HG03159 (cell line): ENCODE results near the gene ZP1.
"Not testable (repeated sequence)": the region's sequence is repeated elsewhere in the genome, so short reads cannot be mapped to it uniquely, and the experiment has no call there.

Experiments used
- ATAC-seq: cut with Tn5 transposase; IDR thresholded peaks from one replicate; pipeline ENCODE4 v1.9.1; 2021; ENCODE audit warnings: mild to moderate bottlenecking, moderate library complexity; ENCODE audit not compliant: unreplicated experiment

Gene ZP1

DNA sequence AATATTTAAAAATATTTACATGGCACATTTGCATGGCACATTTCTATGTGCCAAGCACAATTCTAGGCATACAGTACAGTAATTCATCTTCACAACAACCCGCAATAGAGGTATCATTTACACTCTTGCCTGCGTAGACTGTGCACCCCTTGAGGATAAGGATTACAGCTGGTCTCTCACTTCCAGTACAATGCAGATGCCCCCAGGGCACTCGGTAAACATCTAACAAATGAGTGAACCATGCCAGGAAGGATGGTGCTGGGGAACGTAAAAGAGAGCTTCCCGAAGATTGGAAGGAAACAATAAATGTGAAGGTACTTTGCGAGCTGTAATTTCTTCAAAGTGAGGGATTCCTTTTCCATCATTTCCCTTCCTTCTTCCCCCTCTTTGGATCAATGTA lies 37.7 kb downstream of the ZP1 start:
- ATAC-seq: no peak

DNA sequence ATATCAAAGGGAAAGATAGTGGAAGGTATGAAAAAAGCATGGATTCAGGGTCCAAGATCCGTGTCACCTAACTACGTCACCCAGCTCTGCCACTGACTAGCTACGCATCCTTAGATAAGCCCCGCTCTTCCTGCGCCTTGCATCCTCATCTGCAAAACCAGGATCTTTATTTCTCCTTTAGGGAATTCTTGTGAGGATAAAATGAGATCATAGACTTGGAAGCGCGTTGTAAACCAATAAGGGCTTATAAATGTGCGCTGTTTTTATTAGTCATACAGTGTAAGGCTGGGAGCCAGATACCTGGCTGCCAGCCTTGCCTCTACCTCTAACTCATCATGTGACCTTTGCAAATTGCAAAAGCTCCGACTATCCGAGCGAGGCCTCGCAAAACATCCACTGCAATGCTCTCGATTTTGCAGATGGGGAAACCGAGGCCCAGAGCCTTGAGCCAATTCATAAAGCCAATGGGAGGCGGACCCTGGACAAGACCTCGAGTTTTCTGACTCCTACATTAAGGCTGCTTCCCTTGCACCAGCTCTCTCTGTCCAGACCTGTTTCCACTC lies 38.3 kb downstream of the ZP1 start:
- no peak for ATAC-seq

DNA sequence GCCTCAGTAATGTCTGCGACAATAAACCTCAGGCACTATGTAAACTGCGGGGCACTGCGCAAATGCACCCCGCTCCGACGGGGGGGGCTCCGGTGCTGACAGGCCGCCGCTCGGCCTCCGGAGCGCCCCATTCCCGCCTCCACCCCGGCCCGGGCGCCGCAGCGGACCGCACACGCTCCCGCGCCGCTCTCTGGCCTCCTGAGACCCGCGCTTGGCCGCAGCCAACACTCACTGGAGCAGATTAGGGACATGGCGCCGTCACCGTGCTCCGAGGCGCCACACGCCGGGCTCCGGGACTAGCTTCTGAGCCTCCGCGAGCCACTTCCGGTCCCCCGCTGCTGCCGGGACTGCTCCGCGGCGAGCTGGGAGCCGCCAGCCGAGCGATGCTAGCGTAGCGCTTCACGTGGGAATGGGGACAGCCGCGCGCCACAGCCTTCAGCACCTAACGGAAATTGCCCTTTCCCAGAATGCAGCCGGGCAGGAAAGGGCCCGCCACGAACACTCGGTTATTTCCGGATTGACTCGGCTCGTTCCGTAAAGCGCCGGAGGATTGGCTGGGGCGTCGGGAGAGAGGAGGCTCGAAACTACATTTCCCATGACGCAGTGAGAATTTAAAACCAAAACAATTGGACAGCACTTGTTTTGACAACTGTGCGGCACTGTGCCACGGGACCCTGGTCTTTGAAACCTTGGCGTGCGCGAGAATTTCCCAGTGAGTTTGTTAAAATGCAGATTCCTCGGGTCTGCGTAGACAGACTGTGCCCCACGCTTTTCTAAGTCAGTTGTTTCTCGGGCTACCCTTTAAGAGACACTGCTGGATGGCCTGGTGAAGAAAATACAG lies 39.0 kb downstream of the ZP1 start, which contains the start of gene PRPF19:
TSS of gene PRPF19 (minus strand) at position 454 of the 841 bp plus-strand sequence. CDS start at position 251, 203 bp downstream.
- ATAC-seq: peak; percentile 73

DNA sequence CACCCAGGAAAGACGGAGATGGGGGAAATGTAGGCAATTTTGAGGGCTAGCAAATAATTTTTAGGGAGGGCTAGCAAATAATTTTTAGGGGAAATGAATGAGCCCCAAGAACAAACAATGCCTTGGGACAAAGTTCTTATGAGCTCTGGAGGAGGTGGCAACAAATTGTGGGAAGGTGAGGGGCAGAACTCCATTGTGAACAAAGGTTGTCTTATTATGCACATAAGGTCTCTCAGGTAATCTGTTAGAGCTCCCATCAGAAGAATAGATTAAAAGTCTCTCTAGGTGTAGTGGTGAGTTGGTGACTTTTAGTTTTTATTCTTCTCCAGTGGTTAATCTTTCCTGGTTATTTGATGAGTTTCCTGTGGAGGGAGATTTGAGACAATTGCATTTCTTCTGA lies 41.5 kb downstream of the ZP1 start:
- ATAC-seq: no peak

DNA sequence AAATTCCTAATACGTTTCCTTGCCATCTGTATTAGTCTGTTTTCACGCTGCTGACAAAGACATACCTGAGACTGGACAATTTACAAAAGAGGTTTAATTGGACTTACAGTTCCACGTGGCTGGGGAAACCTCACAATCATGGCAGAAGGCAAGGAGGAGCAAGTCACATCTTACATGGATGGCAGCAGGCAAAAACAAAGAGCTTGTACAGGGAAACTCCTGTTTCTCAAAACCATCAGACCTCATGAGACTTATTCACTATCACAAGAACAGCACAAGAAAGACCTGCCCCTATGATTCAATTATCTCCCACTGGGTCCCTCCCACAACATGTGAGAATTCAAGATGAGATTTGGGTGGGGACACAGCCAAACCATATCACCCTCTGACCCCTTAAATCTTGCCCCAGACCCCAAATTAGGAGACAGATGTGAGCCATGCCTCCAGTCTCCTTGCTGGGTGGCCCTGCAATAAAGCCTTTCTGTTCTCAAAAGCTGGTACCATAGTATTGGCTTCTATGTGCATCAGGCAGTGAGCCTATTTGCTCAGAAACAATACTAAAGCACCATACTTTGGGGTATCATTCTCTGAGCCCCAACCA lies 42.4 kb downstream of the ZP1 start:
- not testable (repeated sequence) for ATAC-seq

DNA sequence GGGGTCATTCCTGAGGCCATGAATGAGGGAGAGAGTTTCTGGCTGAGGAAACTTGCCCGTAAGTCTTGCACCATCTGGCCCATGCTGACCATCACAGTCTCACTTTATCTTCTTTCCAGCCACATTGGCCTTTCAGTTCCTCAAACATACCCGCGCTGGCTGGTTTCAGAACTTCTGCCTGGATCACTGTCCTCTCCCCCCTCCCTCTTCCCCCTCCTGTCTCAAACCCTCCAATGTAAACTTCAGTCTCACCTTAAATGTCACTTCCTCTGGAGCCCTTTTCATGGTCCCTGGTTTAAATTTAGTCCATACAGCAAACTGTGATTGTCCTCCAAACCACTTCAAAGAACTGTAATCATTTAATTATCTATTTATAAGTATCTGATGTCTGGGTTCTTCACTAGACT lies 42.9 kb downstream of the ZP1 start:
- ATAC-seq: peak; percentile 31

DNA sequence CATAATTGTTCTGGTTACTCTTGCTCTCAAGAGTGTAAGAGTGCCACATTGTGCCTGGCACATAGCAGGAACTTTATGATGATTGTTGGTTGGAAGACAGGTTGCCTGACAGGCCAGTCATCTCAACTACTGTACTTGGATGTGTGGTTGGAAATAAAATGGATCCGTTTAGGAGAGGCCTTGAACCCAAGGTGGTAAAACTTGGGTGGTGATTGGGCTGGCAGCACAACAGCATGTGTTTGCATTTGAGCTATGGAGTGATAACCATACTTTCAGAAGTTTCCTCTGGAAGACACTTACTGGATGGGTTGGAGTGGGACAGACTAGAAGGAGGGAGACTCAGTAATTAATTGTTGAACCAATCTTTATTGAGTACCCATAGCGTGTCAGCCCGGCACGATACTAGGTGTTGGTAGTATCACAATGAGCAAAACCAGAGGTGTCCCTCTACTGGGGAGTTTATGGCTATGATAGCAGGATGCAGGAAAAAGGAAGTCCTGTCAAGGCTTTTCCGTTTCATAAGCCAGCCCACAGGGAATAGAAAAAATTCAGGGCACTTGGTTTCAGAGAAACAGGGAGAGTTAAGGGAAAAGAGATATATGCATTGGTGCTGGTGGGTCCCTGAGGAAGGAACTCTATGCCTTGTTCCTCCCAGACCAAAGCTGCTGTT lies 43.5 kb downstream of the ZP1 start:
- ATAC-seq: no peak

DNA sequence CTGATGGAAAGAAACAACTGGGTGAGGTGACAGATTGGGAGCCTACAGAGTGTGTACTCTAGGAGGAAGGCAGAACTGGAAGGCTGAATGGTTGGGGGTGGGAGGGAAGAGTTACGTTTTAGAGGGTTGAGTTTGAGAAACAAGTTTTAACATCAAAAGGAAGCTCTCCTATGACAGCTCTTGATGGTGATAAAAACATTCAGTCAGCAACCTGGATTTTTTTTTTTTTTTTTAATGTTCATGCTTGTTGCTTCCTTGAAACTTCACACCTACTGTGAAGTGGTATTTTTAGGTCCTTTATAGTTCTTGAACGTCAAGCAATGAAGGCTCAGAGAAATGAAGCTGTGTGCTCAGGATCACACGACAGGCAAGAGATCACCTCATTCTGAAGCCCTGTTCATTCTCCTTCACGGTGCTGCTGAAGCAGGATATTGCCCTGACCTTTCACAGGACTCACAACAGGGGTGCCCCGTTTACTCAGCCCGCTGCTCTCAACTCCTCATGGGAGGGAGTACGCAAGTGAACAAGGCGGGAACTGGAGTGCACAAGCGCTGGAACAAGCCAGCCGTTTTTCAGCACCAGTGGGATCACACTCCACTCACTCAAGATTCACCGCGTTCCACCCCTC lies 45.0 kb downstream of the ZP1 start:
- no peak for ATAC-seq

DNA sequence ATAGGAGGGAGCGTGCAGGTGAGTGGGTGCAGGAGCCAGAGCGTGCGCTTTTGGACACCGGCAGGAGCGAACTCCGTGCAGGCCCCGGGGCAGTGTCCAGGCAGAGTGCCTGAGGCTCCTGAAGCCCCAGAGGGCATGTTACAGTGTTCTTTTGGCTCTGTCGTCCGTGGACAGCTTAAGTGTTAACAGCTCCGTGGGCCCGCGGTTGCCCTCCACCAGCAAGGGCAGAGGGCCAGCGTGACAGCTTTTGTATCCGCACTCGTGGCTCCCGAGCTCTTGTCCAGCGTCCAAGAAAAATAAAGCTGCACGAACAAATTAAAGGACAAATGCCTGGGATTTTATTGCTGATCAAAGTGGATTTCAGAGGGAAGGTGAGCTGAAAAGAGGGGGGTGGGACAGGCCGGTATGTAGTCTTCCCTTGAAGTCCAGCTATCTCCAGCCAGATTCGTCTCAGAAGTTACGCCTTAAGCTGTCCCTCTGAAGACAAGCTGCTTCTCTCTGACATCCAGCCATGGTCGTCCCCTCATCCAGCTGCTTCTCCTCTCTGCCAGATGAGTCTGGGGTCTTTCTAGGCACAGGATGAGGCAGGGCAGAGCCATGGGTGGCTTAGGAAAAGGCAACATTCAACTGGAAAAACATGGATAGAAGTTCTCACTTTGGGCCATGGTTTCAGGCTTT lies 45.6 kb downstream of the ZP1 start:
- ATAC-seq: no peak

DNA sequence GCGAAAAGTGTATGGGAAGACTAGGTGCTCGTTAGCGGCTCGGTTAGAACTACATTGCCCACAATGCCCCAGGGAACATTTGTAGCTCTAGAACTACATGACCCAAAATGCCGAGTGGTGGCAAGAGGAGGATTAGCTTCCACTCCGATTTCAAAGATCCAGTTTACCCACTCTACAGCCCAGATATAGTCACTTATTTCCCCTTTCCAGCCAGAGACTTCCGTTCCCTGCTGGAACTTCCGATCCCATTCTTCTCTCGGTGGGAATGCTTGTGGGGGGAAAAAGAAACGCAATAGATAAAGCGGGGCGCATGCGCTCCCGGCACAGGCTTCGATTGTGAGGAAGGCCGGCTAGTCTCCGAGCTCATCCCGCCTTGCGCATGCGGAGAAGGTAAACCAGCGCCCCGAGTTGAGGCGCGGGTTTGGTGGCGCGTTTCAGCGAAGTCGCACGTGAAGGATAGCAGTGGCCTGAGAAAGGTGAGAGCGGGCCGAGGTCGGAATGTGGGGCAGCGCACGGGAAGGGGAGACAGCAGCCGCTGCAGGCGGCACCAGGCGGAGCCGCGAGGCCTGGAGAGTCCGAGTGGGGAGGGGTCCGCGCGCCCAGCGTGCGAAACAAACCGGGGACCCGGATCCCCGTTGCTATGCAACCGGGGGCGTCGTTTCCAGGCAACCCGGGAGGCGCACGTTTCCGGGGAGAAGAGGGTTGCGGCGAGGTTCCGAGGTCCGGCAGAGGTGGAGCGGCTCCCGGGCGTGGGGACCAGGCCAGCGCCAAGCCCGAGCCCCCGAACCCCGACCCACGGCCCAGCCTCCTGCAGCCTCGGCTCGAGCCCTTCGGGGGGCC lies 46.7 kb downstream of the ZP1 start, which contains the start of gene TMEM109:
TSS of gene TMEM109 (plus strand) at position 366 of the 840 bp plus-strand sequence. CDS start 5,536 bp downstream, outside the sequence.
- peak; percentile 45 for ATAC-seq

DNA sequence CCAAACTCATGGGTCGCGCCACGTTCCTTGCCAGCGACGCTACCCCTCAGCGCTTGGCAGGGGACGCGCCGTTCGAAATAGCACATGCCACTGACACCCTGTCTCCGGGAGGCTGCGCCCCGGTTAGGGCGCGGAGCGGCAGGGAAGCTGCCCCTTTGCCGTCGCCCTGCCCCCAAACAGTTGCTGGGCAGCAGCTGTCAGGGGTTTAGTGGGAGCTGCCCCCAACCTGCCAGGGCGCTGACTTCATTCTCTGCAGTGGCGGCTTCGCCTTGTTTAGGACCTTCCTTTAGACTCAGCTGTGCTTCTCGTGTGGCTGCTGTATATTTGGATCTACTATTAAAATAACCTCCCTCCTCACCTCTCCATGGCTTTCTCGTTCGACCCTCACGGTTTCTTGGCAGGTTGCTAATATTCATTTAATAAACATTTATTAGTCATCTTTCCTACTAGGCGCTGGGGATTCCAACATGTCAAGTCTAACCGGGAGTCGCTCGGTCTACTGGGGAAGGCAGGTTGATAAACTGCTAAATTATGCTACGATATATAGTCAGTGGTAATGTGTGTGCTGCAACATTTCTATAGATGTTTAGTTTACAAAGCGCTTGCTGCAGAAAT lies 47.4 kb downstream of the ZP1 start:
- ATAC-seq: peak; percentile 0

DNA sequence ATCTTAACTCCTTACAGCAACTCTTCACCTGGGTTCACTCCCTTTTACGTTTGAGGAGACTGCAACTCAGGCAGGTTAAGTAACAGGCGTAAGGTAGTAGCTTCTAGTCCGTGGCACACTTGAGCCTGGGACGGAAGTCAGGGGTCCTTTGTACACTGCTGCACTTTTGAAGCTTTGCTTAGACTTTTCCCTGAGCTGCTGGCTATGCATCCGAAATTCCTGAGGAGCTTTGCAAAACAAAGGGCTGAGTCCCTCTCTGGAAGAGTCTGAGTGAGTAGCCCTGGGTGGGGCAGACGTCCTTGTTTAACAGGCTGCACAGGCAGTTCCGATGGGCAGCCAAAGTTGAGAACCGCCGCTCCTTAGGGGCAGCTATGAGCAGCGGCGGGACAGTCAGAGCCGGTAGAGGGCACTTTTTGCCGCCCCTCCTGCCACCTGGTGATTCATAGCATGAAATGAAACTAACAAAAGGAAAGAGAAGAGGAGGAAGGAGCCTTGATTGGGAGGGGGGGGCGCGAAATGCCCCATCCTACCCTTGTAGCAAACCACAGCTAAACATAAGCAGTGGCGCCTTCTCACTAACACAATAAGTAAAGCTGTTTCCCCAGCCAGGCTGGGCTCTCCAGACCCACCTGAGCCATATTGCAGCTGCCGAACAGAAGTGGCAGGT lies 48.0 kb downstream of the ZP1 start:
- peak; percentile 51 for ATAC-seq

DNA sequence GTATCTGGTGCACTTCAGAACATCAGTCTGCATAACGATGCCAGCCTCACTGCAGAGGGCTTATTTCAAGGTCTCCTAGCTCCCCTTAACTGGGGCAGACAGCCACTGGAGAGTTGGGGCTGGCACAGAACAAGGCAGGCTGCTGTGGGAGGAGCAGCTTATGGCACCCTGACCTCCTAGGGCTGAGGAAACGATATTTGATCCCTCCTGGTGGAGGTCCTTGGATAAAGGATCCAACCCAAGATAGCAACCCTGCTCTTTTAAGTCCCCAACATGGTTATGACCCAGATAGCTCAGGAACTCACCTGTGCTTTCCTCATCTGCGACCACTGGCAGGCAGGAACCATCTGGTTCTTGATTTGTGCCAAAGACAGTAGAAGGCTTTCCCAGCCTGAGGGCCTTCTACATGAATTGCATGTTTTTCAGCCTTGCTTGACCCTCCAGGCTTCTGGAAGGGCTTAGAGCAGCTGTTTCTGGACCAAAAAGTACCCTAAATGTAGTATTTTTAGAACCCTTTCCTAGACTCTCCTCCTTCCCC lies 49.4 kb downstream of the ZP1 start:
- no peak for ATAC-seq

DNA sequence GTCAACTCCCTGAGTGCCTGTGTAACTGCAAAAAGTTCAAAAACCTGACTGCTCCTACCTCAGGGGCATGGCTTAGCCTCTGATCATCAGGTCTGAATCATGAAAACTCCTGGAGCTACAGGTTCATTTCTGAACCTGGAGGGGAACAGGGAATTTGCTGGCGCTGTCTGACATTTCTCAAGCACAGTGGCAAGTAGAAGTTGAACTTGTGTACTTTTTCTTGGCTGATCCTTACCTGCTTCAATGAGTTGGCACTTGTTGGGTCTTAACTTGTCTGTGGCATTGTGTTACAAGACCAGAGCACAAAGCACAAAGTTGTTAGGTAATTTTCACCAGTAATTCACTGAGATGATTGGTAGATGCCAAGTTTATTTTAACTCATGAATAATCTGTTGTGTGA lies 49.9 kb downstream of the ZP1 start:
- ATAC-seq: no peak

DNA sequence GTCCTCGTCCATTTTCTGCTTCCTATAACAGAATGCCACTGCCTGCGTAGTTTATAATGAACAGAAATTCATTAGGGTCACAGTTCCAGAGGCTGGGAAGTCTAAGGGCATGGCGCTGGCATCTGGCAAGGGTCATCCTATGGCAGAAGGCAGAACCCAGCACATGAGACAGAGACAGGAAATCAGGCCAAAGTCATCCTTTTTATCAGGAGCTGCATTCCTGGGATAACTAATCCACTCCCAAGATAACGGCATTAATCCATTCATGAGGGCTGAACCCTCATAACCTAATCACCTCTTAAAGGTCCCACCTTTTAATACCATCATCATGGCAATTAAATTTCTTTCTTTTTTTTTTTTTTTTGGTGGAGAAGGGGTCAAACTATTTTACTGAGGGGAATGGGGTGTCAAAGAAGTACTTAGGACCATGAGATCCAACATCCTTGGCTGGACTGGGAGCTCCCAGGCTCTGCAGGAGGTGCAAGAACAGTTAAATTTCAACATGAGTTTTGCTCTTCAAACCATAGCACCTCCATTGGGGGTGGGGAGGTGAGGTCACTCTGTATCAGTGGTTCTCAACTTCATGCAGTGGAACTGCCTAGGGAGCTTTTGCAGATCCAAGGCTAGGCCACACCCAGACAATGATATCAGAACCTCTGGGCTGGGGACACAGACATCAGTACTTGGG lies 51.1 kb downstream of the ZP1 start:
- no peak for ATAC-seq

DNA sequence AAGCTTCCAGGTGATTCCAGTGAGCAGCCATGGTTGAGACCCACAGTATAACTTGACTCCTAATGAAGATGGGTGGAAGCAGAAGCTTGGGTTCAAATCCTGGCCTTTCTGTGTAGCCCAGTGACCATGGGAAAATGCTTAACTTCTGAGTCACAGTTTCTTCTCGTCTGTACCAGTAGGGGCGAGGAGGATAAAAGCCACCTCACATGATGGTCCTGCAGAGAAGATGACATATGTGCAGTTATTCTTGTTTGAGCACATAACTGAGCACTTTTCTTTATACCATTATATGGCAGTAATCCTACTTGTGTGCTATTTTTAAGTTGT lies 51.6 kb downstream of the ZP1 start:
- no peak for ATAC-seq

DNA sequence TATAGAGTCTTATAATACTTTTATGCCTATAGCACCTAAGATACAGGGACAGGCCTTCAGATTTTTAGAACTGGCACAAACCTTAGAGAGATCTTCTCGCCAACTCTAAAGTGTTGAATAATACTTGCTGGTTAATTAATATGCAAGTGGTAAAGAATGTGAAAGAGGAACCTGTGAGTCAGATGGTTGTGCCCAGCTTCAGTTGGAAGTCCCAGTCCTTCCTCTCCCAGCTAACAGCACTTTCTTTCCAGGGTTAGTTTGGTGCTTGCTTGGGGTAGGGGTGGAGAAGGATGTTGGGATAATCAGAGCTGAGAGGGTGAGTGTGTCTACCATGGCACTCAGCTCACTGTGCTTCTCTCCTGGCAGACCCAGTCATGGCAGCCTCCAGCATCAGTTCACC lies 52.0 kb downstream of the ZP1 start:
- ATAC-seq: no peak

DNA sequence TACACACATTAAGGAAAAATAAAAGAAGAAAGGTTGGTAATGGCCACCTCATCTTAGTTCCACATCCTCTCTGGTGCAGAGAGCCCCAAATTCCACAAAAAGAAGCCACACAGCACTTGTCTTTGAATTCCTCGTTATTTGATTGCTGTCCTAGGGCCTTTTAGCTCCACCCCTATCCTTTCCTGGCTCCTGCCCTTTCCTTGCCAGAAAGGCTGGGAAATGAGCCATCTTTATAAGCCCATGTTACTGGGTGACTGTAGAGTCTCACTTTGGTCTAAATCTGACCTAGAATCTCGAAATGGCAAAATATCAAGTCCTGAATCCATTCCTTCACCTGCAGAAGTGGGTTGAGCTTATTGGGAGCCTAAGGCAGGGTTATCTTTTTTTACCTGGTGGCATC lies 52.6 kb downstream of the ZP1 start:
- ATAC-seq: no peak
